ENCODE data around the gene PTTG1IP. TPM values are rescaled to one million over a fixed set of nuclear protein-coding genes. Genes with fewer than 3 reads are reported as not detected.

PTTG1IP gene
- total and polyA plus RNA-seq, 2 of the 13 experiments (the other 11 are each of a cell fraction or from before 2014, with no cell fraction given) = 161 to 700 TPM

DNA sequence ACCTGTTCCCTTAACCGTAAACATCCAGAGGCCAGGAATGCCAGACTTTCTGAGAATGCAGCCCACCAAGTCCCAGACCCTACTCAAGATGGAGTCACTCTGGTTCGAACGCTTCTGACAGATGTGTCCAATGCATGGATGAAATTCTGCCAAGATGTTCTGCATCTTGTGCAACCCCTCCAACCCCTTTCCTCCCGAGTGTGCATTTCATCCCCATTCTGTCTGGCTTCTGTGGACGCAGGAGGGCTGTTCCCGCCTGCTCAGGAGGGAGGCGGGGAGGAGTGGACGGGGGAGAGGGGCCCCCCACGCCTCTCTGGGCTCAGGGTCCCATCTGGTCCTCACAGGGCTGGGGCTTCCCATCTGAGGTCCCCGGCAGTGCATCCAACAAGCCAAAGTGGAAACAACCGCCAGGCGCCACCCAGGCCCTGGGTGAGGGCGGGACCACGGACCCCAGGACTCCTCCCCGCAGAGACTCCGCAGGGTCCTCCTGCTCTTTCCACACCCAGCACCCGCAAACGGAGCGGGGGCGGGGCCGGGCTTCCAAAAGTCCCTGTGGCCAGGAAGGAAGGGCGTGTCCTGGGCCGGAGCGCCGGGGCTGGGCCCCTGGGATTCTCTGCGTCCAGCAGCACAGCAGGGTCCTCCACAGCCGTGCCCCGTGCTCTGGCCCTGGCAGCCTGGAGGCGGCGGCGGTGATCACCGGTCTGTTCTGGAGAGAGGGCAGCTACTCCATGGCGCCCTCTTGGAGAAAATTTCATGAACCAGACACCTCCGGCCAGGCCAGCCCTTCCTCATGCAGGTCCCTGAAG lies 27.9 kb downstream of the PTTG1IP start (continued):
- TF ChIP-seq MTA1 (CRISPR knock-in tag; IDR thresholded peaks at IDR 0.05; ENCODE audit: borderline replicate concordance) = peak; percentile 62; the same call in 1 of the 2 replicates
- TF ChIP-seq, protein P1, sequence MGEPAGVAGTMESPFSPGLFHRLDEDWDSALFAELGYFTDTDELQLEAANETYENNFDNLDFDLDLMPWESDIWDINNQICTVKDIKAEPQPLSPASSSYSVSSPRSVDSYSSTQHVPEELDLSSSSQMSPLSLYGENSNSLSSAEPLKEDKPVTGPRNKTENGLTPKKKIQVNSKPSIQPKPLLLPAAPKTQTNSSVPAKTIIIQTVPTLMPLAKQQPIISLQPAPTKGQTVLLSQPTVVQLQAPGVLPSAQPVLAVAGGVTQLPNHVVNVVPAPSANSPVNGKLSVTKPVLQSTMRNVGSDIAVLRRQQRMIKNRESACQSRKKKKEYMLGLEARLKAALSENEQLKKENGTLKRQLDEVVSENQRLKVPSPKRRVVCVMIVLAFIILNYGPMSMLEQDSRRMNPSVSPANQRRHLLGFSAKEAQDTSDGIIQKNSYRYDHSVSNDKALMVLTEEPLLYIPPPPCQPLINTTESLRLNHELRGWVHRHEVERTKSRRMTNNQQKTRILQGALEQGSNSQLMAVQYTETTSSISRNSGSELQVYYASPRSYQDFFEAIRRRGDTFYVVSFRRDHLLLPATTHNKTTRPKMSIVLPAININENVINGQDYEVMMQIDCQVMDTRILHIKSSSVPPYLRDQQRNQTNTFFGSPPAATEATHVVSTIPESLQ (CRISPR knock-in tag; conservative IDR thresholded peaks at IDR 0.05) = no peak
- TF ChIP-seq BORCS8-MEF2B (CRISPR knock-in tag; IDR thresholded peaks at IDR 0.05) = 0 out of 2 replicates have a peak, but pooled peaks have one; percentile 70
- no peak for TF ChIP-seq NFKBIZ (CRISPR knock-in tag; IDR thresholded peaks at IDR 0.05)
- TF ChIP-seq, protein P2, sequence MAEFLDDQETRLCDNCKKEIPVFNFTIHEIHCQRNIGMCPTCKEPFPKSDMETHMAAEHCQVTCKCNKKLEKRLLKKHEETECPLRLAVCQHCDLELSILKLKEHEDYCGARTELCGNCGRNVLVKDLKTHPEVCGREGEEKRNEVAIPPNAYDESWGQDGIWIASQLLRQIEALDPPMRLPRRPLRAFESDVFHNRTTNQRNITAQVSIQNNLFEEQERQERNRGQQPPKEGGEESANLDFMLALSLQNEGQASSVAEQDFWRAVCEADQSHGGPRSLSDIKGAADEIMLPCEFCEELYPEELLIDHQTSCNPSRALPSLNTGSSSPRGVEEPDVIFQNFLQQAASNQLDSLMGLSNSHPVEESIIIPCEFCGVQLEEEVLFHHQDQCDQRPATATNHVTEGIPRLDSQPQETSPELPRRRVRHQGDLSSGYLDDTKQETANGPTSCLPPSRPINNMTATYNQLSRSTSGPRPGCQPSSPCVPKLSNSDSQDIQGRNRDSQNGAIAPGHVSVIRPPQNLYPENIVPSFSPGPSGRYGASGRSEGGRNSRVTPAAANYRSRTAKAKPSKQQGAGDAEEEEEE (CRISPR knock-in tag; IDR thresholded peaks at IDR 0.05; ENCODE audit: borderline replicate concordance) = no peak
- no peak for TF ChIP-seq SETDB1 (CRISPR knock-in tag; IDR thresholded peaks at IDR 0.05; ENCODE audit: borderline replicate concordance)
- no peak for TF ChIP-seq ZNF142 (CRISPR knock-in tag; IDR thresholded peaks at IDR 0.05)
- no peak for TF ChIP-seq NCOA2 (CRISPR knock-in tag; IDR thresholded peaks at IDR 0.05)
- TF ChIP-seq DBP (CRISPR knock-in tag; IDR thresholded peaks at IDR 0.05; ENCODE audit: not compliant biosample characterization) = no peak
- no peak for TF ChIP-seq JDP2 (CRISPR knock-in tag; IDR thresholded peaks at IDR 0.05; ENCODE audit: borderline replicate concordance)
- TF ChIP-seq FOXA1 (IDR thresholded peaks at IDR 0.05) = no peak
- no peak for TF ChIP-seq FOXA1 (CRISPR knock-in tag; IDR thresholded peaks at IDR 0.05)
- TF ChIP-seq, protein P3, sequence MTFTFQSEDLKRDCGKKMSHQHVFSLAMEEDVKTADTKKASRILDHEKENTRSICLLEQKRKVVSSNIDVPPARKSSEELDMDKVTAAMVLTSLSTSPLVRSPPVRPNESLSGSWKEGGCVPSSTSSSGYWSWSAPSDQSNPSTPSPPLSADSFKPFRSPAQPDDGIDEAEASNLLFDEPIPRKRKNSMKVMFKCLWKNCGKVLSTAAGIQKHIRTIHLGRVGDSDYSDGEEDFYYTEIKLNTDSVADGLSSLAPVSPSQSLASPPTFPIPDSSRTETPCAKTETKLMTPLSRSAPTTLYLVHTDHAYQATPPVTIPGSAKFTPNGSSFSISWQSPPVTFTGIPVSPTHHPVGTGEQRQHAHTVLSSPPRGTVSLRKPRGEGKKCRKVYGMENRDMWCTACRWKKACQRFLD (CRISPR knock-in tag; IDR thresholded peaks at IDR 0.05; ENCODE audit: borderline replicate concordance) = no peak
- TF ChIP-seq, protein P4, sequence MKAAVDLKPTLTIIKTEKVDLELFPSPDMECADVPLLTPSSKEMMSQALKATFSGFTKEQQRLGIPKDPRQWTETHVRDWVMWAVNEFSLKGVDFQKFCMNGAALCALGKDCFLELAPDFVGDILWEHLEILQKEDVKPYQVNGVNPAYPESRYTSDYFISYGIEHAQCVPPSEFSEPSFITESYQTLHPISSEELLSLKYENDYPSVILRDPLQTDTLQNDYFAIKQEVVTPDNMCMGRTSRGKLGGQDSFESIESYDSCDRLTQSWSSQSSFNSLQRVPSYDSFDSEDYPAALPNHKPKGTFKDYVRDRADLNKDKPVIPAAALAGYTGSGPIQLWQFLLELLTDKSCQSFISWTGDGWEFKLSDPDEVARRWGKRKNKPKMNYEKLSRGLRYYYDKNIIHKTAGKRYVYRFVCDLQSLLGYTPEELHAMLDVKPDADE (CRISPR knock-in tag; IDR thresholded peaks at IDR 0.05) = no peak
- TF ChIP-seq ZFP82 (CRISPR knock-in tag; IDR thresholded peaks at IDR 0.05; ENCODE audit: borderline replicate concordance) = no peak

Measured in HepG2 (cell line).